GM12878 (cell line): ENCODE measurements around the gene AIMP2. TPM values are rescaled to one million over a fixed set of nuclear protein-coding genes. Genes with fewer than 3 reads are reported as not detected.
"Not testable (repeated sequence)": the region's sequence is repeated elsewhere in the genome, so short reads cannot be mapped to it uniquely, and the experiment has no call there.

Source experiments
- ATAC-seq: fragments of 200-7000 bp; cut with Tn5 transposase; 3 replicates; pipeline ENCODE4 v1.9.1; 2020; ENCODE audit warnings: mild to moderate bottlenecking, moderate library complexity
- BruUV-seq: library from RNA; stranded (reverse); fragments of 400-500 nt; replicated peaks from 2 replicates; lab custom pipeline; 2021; lab: Mats Ljungman, UMichigan
- CTCF ChIA-PET: fragments of 300-600 bp; sonication (Branson Sonifier 250); formaldehyde crosslinking; extraction: SDS; loops from one replicate; lab custom pipeline; 2021; ENCODE audit warnings: inconsistent platforms; lab: Yijun Ruan, JAX
- POLR2A ChIA-PET: fragments of 350-600 bp; formaldehyde crosslinking; extraction: SDS; loops from one replicate; lab custom pipeline; 2021; ENCODE audit warnings: inconsistent platforms; lab: Charles Lee
- RAD21 ChIA-PET: fragments of 300-600 bp; sonication (Branson Sonifier 250); formaldehyde crosslinking; loops from one replicate; lab custom pipeline; 2023; ENCODE audit warnings: antibody characterized with exemption; ENCODE audit not compliant: unreplicated experiment; lab: Charles Lee
- SMC1A ChIA-PET: fragments of 300-600 bp; sonication (Branson Sonifier 250); formaldehyde crosslinking; loops from one replicate; lab custom pipeline; 2023; ENCODE audit not compliant: unreplicated experiment, uncharacterized antibody; lab: Charles Lee
- DNase-seq: peaks from one replicate; pipeline ENCODE4 v3.0.0-alpha.2; 2011; ENCODE audit warnings: low read depth, low spot score
- FAIRE-seq: peaks from 3 replicates; lab custom pipeline; 2011; peaks lifted over from hg19 to GRCh38; lab: Jason Lieb, UNC
- H2AFZ ChIP-seq: 2 replicates; pipeline ENCODE4 v1.6.0; 2011; ENCODE audit warnings: low read depth, low read length, control low read depth; ENCODE audit not compliant: control insufficient read depth
- H3K27ac ChIP-seq: 2 replicates; pipeline ENCODE4 v1.5.1; 2011; ENCODE audit warnings: control low read depth; ENCODE audit not compliant: control insufficient read depth, insufficient read depth
- H3K27me3 ChIP-seq, 2 experiments: replicated peaks in 1 of 2; 2 replicates each; pipeline versions ENCODE4 v1.6.0 to v1.6.1; 2011; ENCODE audit warnings: low read length in 1 of 2; ENCODE audit not compliant: control insufficient read depth in 2 of 2, insufficient read depth in 2 of 2
- H3K36me3 ChIP-seq, 2 experiments: 2 replicates each; pipeline ENCODE4 v1.5.1; 2011; ENCODE audit warnings: low read length in 1 of 2; ENCODE audit not compliant: control insufficient read depth in 2 of 2, insufficient read depth in 2 of 2
- H3K4me1 ChIP-seq: 2 replicates; pipeline ENCODE4 v1.6.1; 2011; ENCODE audit warnings: mild to moderate bottlenecking, low read length, moderate library complexity, mixed read lengths; ENCODE audit not compliant: control insufficient read depth, insufficient read depth
- H3K4me2 ChIP-seq: 2 replicates; pipeline ENCODE4 v1.6.0; 2011; ENCODE audit warnings: control low read depth; ENCODE audit not compliant: control insufficient read depth, insufficient read depth
- H3K4me3 ChIP-seq: fragments of 200-600 bp; sonication (generic); 2 replicates; pipeline ENCODE4 v1.5.1; 2016
- H3K79me2 ChIP-seq: 2 replicates; pipeline ENCODE4 v1.6.0; 2011; ENCODE audit warnings: low read length; ENCODE audit not compliant: control insufficient read depth, insufficient read depth
- H3K9ac ChIP-seq: 2 replicates; pipeline ENCODE4 v1.8.0; 2011; ENCODE audit warnings: low read length, control low read depth, mixed read lengths; ENCODE audit not compliant: control insufficient read depth, insufficient read depth
- H3K9me3 ChIP-seq: replicated peaks from 3 replicates; pipeline ENCODE4 v1.5.1; 2011; ENCODE audit warnings: mild to moderate bottlenecking, low read length; ENCODE audit not compliant: control insufficient read depth, insufficient read depth
- H4K20me1 ChIP-seq: 2 replicates; pipeline ENCODE4 v1.6.0; 2011; ENCODE audit not compliant: control insufficient read depth, insufficient read depth
- ATF7 ChIP-seq: fragments of 450-650 bp; IDR thresholded peaks from 2 replicates; pipeline ENCODE4 v1.6.1; 2016; ENCODE audit warnings: low read depth, mild to moderate bottlenecking
- FOS ChIP-seq: IDR thresholded peaks from 3 replicates; pipeline ENCODE4 v1.6.1; 2011; ENCODE audit warnings: borderline replicate concordance; ENCODE audit not compliant: insufficient read length; ENCODE audit errors: extremely low read depth
- IKZF1 ChIP-seq: fragments of 450-650 bp; conservative IDR thresholded peaks from 2 replicates; pipeline ENCODE4 v1.6.1; 2017; ENCODE audit warnings: antibody characterized with exemption, mild to moderate bottlenecking
- POU2F2 ChIP-seq: IDR thresholded peaks from 3 replicates; pipeline ENCODE4 v1.6.1; 2011; ENCODE audit warnings: low read depth, mild to moderate bottlenecking, low read length, borderline replicate concordance
- YY1 ChIP-seq: IDR thresholded peaks from 2 replicates; pipeline ENCODE4 v1.6.1; 2011; ENCODE audit warnings: low read depth, mild to moderate bottlenecking, low read length
- ZNF384 ChIP-seq: IDR thresholded peaks from 2 replicates; pipeline ENCODE4 v1.6.1; 2012; ENCODE audit warnings: low read depth, mild to moderate bottlenecking, low read length, improper control_type of control experiment, borderline replicate concordance
- WGBS: methylation state at CpG from one replicate; pipeline ENCODE4 v1.1.6; 2016; ENCODE audit warnings: low lambda C conversion rate; ENCODE audit not compliant: insufficient replicate concordance, insufficient coverage; ENCODE audit errors: missing lambda C conversion rate; 5-methylcytosine and 5-hydroxymethylcytosine counted together
- in situ Hi-C: fragments of 300-500 bp; cut with MboI; formaldehyde crosslinking; loops from 9 replicates; pipeline ENCODE4 v1.14.3; 2018; ENCODE audit warnings: mixed read lengths
- intact Hi-C: fragments of 100-400 bp; cut with micrococcal nuclease; formaldehyde crosslinking; loops from one replicate; pipeline ENCODE4 v1.14.2; 2022; ENCODE audit not compliant: unreplicated experiment
- polyA plus RNA-seq, 11 experiments: library from polyadenylated mRNA; depleted of rRNA in 4 of 11; unstranded in 6 of 11; stranded (reverse) in 5 of 11; fragments of >200 nt; fragmentation: Nextera tagmentation in 4 of 11; fragmentation: Illumina TruSeq in 1 of 11; extraction: Ambion mirVana in 4 of 11; extraction: Trizol in 1 of 11; gene quantifications; 1 replicate in 1 of 11; 2 replicates in 10 of 11; pipeline versions ENCODE4 v1.2.1 to v1.2.3, GENCODE V29; 2011 to 2016; ENCODE audit warnings: inconsistent platforms in 2 of 11, missing spikeins in 2 of 11, low read depth in 1 of 11
- total RNA-seq, 4 experiments: library from RNA; depleted of rRNA in 3 of 4; stranded (reverse); fragments of >200 nt in 3 of 4; fragmentation: Illumina TruSeq in 1 of 4; extraction: Trizol in 1 of 4; gene quantifications; 2 replicates each; pipeline versions ENCODE4 v1.2.1 to v1.2.3, GENCODE V29; 2013 to 2021

The AIMP2 gene
- total and polyA plus RNA-seq, 10 of the 15 experiments (the other 5 are each of a cell fraction or from before 2014, with no cell fraction given), result 46.7 to 130 (median 70.5) TPM

DNA sequence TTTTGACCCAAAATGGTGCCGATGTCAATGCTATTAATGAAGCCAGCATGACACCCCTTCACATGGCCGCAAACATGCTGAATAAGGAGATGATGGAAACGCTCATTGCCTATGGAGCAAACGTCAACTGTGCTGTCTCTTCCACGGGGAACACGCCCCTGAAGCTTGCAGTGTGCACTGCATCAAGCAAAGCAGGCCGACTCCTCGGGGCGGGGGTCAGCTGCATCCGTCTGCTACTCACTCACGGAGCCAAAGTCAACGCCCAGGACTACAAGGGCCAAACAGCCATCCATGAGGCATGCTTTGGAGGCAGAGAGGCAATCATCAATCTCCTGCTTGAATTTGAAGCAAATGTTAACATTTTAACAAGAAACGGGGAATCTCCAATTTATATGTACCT, 26.6 kb downstream of the AIMP2 start (continued):
- no peak for TF ChIP-seq ATF7
- TF ChIP-seq POU2F2, result no peak
- TF ChIP-seq ZNF384, result no peak
- TF ChIP-seq, all 136 proteins: peak for 0

GRCh38 chr7:6049780-6050179, 40.7 kb downstream of the AIMP2 start:
- no peak for TF ChIP-seq YY1
- TF ChIP-seq FOS, result no peak
- no peak for TF ChIP-seq IKZF1

GRCh38 chr7:6051185-6051584, 42.1 kb downstream of the AIMP2 start:
- intact Hi-C loops, result not testable (repeated sequence)

More at GRCh38 chr7:6049780-6050179, 40.7 kb downstream of the AIMP2 start:
- no peak overlapping the region for H3K9ac ChIP-seq
- H4K20me1 ChIP-seq, result no peaks in the 10 kb centered on the region
- DNase-seq (no peak), ATAC-seq (no peak), FAIRE-seq (no peak)
- H3K79me2 ChIP-seq, result no peaks in the 10 kb centered on the region; the same call in 1 of the 2 replicates
- H3K27ac ChIP-seq, result no peak overlapping the region
- H2AFZ ChIP-seq, result no peak overlapping the region
- peaks cover 4 to 18% of the 10 kb centered on the region in 2 experiments for H3K36me3 ChIP-seq
- RAD21 ChIA-PET, result no interaction called here
- CTCF ChIA-PET, result no interaction called here
- H3K4me1 ChIP-seq, result no peaks in the 10 kb centered on the region
- SMC1A ChIA-PET, result no interaction called here
- intact Hi-C loops, result no loop called here
- no peaks in the 10 kb centered on the region for H3K27me3 ChIP-seq
- no peak overlapping the region for H3K4me3 ChIP-seq
- H3K9me3 ChIP-seq, result no peaks in the 10 kb centered on the region
- in situ Hi-C loops, result no loop called here
- WGBS, result 85% methylated on average over 4 of the region's 4 CpGs
- no peak overlapping the region for H3K4me2 ChIP-seq
- POLR2A ChIA-PET, result interaction anchor here (0.6 kb wide), 1 partner anchor 331 kb away, joined by 8 read pairs; no protein-coding TSS in a partner anchor
- BruUV-seq, result no TSS peak

More at GRCh38 chr7:6051185-6051584, 42.1 kb downstream of the AIMP2 start:
- H3K4me2 ChIP-seq, ATAC-seq, H4K20me1 ChIP-seq, H3K79me2 ChIP-seq, H2AFZ ChIP-seq, H3K9ac ChIP-seq, DNase-seq, H3K4me1 ChIP-seq, SMC1A ChIA-PET, in situ Hi-C loops, H3K9me3 ChIP-seq, FAIRE-seq, H3K27ac ChIP-seq, BruUV-seq, H3K4me3 ChIP-seq, H3K27me3 ChIP-seq: not testable (repeated sequence)
- RAD21 ChIA-PET, result interaction anchor here (0.7 kb wide), 1 partner anchor 350 kb away, joined by 3 read pairs; no protein-coding TSS in a partner anchor
- CTCF ChIA-PET, result interaction anchor here (0.6 kb wide), 1 partner anchor 43 kb away, joined by 3 read pairs; the partner anchor contains the start of gene PMS2
- WGBS, result 97% methylated on average over 8 of the region's 9 CpGs
- POLR2A ChIA-PET, result interaction anchor here (0.6 kb wide), 1 partner anchor 325 kb away, joined by 9 read pairs; no protein-coding TSS in a partner anchor
- H3K36me3 ChIP-seq, result peaks cover 4 to 15% of the 10 kb centered on the region in 2 experiments
